HG03457 (cell line): ENCODE data around the gene RORC.

Experiments used
- ATAC-seq: cut with Tn5 transposase; IDR thresholded peaks from one replicate; pipeline ENCODE4 v1.9.1; 2021; ENCODE audit warnings: moderate number of reproducible peaks; ENCODE audit not compliant: unreplicated experiment

Gene RORC

DNA sequence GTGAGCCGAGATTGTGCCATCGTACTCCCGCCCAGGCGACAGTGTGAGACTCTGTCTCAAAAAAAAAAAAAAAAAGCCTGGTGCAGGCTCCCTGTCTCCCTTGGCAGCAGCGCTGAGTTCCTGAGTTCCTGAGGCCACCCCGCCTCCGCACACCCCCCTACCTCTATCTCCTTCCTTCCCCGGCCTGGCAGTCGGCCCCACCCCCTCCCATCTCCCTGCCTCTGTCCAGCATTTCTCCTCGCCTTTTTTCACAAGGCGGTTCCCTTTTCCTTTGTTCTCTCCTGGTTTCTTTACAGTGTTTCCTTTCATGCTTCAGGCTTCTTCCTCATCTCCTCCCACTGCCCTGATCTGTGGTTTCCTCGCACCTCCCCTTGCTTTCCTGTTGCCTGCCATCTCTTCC, 2.7 kb downstream of the RORC start:
- no peak for ATAC-seq

DNA sequence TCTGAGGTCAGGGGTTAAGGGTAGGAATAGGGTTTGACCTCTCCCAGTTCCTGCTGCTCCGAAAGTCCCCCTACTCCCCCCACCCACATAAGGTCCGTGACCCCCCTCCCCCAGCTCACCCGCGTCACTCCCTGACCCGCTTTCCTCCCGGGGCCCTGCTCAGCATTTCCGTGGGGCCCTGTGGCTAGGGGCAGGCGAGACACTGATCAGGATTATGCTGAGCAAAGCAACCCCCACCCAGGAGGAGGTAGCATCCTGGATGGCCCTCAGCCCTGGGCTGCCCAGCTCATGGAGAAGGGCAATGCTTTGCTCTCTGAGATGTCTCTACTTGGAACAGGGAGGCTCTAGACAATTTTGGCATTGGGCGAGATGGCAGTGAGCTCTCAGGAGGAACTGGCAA, 3.7 kb downstream of the RORC start:
- ATAC-seq, result no peak

DNA sequence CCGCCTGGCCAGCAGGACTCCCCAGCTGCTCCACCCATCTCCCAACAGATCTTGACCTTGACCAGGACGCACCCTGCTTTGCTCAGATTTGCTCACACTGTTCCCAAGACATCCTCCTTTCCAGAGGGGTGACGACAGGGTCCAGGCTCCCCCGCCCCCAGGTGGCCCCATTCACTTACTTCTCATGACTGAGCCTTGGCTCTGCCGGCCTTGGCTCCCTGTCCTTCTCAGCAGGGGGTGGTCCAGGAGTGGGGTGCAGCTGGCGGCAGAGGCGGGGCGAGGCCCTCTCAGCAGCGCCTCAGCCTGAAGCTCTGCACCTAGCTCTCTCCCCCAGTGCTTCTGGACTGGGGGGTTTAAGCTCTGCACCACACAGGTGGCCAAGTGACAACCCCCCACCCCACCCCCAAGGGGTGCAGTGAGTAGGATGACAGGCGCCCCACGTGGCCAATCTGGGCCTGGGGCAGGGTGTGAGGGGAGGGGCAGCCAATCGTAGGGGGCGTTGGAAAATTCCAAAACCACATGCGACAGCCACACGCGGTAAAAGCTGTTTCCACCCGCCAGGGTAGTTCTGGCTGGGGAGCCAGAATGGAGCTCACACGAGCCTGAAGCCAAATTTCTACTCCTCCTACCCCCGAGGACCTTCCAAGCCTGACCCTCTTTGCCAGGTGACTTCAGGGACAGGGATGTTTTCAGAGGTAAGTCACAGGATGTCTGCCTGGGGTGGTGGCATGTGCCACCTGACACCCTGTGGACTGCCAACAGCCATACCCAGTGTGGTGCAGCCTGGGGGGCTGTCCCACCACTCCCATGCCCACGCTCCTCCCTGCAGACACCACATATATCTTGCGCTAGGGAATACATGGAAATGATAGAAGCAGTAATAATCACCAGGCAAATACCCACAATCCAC, 5.6 kb downstream of the RORC start:
- no peak for ATAC-seq

DNA sequence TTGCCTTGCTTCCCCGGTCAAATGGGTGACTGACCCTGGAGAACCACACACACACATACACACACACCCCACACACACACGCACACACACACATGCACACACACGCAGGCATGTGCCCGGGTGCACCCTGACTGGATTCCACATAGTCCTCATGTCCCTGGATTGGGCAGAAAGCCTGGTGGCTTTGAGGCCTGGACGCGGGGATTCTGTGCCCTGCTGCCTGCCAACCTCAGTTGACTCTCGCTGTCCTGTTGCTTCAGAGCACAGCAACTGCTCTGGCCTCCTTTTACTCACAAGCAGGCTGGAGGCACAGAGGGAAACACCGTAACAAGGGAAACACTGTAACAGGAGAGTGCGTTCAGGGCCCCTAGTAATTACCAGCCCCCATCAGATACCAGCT, 6.4 kb downstream of the RORC start:
- ATAC-seq, result no peak

DNA sequence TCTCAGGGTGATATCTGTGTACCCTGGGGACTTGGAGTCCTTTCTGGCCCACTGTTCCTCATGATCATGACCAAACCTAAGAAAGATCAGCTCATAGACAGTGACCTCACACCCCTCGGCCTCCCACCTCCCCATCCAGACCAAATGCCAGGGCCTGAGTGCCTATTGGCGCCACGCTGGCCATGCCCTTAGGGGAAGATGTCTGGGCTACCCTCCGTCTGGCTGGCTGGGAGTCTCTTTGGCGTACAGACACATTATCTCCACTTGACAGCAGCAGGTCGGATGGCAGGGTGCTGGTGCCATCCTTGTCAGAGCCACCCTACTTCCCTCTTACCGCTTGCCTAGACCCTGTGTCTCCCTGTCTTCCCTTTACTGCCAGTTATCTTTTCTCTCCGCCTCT, 8.4 kb downstream of the RORC start:
- no peak for ATAC-seq

DNA sequence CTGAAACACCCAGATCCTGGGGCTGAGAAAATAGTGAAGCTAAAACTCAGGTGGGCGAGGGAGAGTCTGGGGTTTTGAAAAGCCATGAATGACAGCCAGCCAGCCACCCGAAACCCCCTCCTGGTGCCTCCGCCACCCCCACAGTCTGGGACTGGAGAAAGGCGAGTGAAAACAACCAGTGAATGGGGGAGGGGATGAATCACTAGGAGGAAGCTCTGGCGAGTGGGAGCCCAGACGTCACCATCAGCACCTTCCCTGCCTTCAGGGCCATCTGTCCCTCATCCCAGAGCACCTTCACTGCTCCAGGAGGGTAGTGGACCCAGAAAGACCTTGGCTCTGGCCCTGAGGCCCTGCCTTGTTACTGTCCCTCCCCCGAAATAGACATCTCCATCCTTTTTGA, 9.2 kb downstream of the RORC start:
- ATAC-seq, result no peak

DNA sequence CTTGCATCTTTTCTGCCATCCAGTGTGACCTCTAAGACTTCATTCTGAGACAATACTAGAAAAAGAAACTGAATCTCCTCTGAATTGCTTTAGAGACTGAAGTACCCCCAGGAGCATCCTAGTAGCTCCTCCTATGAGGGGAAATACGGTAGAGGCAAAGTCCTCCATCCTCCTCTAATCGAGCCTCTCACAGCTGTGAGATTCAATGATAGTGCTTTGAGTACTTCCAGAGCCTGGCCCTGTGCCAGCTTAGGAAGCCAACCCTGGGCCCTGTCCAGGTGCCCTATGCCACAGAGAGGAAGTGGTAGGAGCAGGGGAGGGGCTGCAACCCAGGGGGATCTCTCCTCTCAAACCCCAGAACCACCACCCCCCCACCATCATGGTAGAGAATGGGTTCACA, 10.7 kb downstream of the RORC start:
- ATAC-seq, result no peak

GRCh38 chr1:151819976-151820623, 11.5 kb downstream of the RORC start:
- no peak for ATAC-seq

GRCh38 chr1:151819227-151819835, 12.3 kb downstream of the RORC start:
- no peak for ATAC-seq

GRCh38 chr1:151817353-151817730, 14.3 kb downstream of the RORC start:
- no peak for ATAC-seq

GRCh38 chr1:151816548-151817352, 14.9 kb downstream of the RORC start:
- no peak for ATAC-seq

GRCh38 chr1:151815716-151816327, 15.8 kb downstream of the RORC start:
- no peak for ATAC-seq

GRCh38 chr1:151814971-151815545, 16.5 kb downstream of the RORC start:
- no peak for ATAC-seq

DNA sequence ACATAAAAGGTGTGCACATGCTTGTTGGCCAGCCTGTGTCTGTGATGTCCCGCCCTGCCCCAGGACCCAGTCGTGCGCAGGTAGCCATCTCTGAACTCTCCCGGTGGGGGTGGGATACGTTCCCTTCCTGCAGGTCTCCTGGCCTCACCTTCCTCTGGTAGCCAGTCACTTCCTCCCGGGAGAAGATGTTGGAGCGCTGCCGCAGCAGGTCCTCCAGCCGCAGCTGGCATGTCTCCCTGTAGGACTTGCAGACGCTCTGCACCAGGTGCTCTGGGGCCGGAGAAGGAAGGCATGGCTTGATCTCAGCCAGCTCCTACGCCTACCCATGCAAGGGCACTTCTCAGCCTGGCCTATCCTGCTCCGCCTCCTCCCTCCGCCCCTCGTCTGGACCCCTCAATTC, 17.2 kb downstream of the RORC start:
- no peak for ATAC-seq

GRCh38 chr1:151813271-151813977, 18.2 kb downstream of the RORC start:
- no peak for ATAC-seq

DNA sequence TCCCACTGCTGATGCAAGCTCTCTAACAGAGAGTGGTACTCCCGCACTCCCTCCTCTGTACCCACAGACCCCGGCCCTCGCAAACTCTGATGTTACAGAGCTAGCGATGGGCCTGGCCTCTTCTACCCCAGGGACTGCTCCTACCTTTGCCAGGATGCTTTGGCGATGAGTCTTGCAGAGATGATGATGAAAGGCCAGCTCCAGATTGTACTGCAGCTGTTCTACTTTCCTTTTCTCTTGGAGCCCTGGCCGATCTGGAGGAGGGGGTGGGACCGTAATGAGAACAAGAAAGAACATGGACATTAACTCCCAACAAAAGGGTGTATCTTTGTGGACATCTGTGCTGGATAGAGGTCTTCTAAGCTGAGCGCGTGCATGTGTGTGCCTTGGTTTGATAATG, 20.4 kb downstream of the RORC start:
- no peak for ATAC-seq

DNA sequence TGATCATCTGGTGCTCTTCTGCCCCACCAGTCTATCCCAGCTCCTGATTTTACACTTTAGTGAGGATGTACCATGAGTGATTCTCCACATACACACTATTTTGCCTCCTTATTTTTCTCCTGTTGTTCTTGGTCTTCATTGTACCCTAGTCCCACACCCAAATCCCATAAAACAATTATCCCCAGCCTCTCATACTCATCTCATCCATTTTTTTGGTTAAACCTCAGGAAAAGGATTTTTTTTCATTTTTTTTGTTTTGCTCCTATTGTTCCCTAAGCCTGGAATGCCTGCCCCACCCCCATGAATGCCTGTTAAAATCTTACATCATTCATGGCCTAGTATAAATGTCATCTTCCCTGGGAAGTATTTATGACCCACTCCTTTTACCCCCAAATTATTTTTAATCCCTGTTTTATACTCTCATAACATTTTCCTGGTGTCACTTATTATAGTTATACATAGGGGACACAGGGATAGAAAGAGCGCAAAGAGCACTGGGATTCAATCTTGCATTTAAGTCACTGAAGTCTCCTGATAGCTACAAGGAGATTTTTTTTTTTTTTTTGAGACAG, 21.5 kb downstream of the RORC start:
- no peak for ATAC-seq

GRCh38 chr1:151809290-151809984, 22.2 kb downstream of the RORC start:
- ATAC-seq, result no peak

DNA sequence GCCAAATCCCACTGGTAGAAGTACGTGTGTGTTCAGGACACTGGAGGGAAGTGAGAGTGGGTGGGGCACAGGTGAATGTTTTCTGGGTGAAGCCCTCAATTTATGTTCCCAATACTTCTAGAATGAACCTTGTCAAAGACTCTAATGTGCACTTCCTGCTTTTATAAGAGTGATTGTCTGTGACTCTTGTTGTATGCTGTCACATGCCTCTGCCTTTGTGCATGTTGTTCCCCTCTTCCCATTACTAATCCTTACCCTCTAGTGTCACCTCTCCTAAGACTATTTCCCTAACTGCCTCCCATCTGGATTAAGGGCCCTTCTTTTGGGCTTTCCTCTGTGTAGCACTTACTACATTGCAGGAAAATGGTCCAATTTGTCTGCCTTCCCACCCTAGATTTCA, 23.8 kb downstream of the RORC start:
- ATAC-seq, result no peak
